Breast epithelium (tissue), 4 donors: Measurements from ENCODE around the gene ASXL1. TPM values are rescaled to one million over a fixed set of nuclear protein-coding genes. Genes with fewer than 3 reads are reported as not detected.
A peak's percentile ranks its signal among the peaks of the same experiment; 100 is the strongest.
"Not testable (repeated sequence)": the region's sequence is repeated elsewhere in the genome, so short reads cannot be mapped to it uniquely, and the experiment has no call there.

Experiments
- DNase-seq, 2 donors: peaks; one replicate each; pipeline ENCODE4 v3.0.0-alpha.2; 2019; ENCODE audit warnings: low spot score in 2 of 2
- H3K27ac ChIP-seq, 2 donors: fragments of 200-600 bp; sonication (generic) in 1 of 2; one replicate each; pipeline ENCODE4 v1.5.1; 2016 to 2019; ENCODE audit warnings: mild to moderate bottlenecking in 1 of 2
- H3K27me3 ChIP-seq, 2 donors: fragments of 200-600 bp; sonication (generic) in 1 of 2; one replicate each; pipeline versions ENCODE4 v1.5.1 to v1.6.0; 2017 to 2019; ENCODE audit warnings: control low read depth in 1 of 2, mild to moderate bottlenecking in 1 of 2
- H3K36me3 ChIP-seq: fragments of 200-600 bp; one replicate; pipeline ENCODE4 v1.5.1; 2019
- H3K4me1 ChIP-seq, 2 donors: fragments of 200-600 bp; sonication (generic); one replicate each; pipeline ENCODE4 v1.5.1; 2016 to 2019; ENCODE audit warnings: control low read depth in 1 of 2
- H3K4me3 ChIP-seq, 3 donors: fragments of 200-600 bp; sonication (generic); 1 replicate in 2 of 3; 2 replicates in 1 of 3; pipeline ENCODE4 v1.5.1; 2016 to 2019; ENCODE audit warnings: mild to moderate bottlenecking in 3 of 3, moderate library complexity in 2 of 3
- H3K9me3 ChIP-seq, 2 donors: fragments of 200-600 bp; sonication (generic) in 1 of 2; one replicate each; pipeline ENCODE4 v1.5.1; 2016 to 2019; ENCODE audit warnings: control low read depth in 1 of 2
- POLR2A ChIP-seq: fragments of 450-650 bp; IDR thresholded peaks from one replicate; pipeline ENCODE4 v1.6.1; 2016; ENCODE audit warnings: antibody characterized with exemption, mild to moderate bottlenecking, moderate library complexity
- POLR2AphosphoS5 ChIP-seq, 3 donors: sonication (generic); formaldehyde crosslinking; IDR thresholded peaks; one replicate each; pipeline ENCODE4 v1.6.1; 2017; ENCODE audit warnings: antibody characterized with exemption in 3 of 3
- intact Hi-C: fragments of 100-400 bp; cut with DNase I; formaldehyde crosslinking; loops from one replicate; pipeline ENCODE4 v1.15.1; 2023; ENCODE audit warnings: low total_unique reads
- total RNA-seq, 3 donors: library from RNA; depleted of rRNA; stranded (reverse); fragments of >200 nt; gene quantifications; one replicate each; pipeline ENCODE4 v1.1.0, GENCODE V29; 2016
- TF ChIP-seq, protein P1 (sequence below), 3 donors: fragments of 450-650 bp; IDR thresholded peaks; one replicate each; pipeline ENCODE4 v1.5.1; 2016 to 2017; ENCODE audit warnings: antibody characterized with exemption in 3 of 3, mild to moderate bottlenecking in 3 of 3, moderate library complexity in 3 of 3

Gene ASXL1
- total RNA-seq, 3 donors from 2014 or later: 73.3 to 102 (median 97.3) TPM

DNA sequence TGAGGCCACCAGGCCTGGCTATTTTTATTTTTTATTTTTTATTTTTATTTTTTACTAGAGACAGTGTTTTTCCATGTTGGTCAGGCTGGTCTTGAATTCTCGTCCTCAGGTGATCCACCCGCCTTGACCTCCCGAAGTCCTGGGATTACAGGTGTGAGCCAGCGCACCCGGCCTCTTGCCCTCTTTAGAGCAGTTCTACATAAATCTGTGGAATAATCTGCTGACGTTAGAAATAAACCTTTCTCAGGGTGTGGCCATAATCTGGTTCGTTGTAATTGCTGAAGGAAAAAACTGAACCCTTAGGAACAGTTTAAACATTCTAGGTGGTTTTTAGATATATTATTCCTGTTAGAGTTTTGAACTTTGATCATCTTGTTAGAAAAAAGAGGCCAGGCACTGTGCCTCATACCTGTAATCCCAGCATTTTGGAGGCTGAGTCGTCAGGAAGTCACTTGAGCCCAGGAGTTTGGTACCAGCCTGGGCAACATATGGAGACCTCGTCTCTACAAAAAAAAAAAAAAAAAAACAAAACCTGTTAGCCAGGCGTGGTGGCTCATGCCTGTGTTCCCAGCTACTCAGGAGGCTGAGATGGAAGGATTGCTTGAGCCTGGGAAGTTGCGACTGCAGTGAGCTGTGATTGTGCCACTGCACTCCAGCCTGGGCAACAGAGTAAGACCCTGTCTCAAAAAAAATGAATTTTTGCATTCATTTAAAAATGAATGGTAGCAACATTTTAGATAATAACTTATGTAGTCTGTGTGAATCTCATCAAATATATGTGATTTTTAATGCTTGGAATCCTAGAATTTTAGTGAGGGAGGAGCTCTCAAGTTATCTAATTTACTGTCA lies 24.2 kb downstream of the ASXL1 start:
- Histone ChIP-seq H3K27me3 (no peaks in the 10 kb centered on the region), H3K9me3 (no peaks in the 10 kb centered on the region), H3K36me3 (no peaks in the 10 kb centered on the region), H3K4me1 (no peaks in the 10 kb centered on the region), H3K4me3 (no peak overlapping the region), H3K27ac (no peak overlapping the region)
- DNase-seq: no peak
- TF ChIP-seq POLR2A: no peak
- no peak for TF ChIP-seq POLR2AphosphoS5 (IDR thresholded peaks at IDR 0.05)
- TF ChIP-seq, protein P1, sequence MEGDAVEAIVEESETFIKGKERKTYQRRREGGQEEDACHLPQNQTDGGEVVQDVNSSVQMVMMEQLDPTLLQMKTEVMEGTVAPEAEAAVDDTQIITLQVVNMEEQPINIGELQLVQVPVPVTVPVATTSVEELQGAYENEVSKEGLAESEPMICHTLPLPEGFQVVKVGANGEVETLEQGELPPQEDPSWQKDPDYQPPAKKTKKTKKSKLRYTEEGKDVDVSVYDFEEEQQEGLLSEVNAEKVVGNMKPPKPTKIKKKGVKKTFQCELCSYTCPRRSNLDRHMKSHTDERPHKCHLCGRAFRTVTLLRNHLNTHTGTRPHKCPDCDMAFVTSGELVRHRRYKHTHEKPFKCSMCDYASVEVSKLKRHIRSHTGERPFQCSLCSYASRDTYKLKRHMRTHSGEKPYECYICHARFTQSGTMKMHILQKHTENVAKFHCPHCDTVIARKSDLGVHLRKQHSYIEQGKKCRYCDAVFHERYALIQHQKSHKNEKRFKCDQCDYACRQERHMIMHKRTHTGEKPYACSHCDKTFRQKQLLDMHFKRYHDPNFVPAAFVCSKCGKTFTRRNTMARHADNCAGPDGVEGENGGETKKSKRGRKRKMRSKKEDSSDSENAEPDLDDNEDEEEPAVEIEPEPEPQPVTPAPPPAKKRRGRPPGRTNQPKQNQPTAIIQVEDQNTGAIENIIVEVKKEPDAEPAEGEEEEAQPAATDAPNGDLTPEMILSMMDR (IDR thresholded peaks at IDR 0.05): no peak
- intact Hi-C loops: no loop called here

GRCh38 chr20:32383441-32383840 lies 25.3 kb downstream of the ASXL1 start:
- H3K36me3 ChIP-seq, H3K9me3 ChIP-seq, intact Hi-C loops, H3K4me3 ChIP-seq, H3K27me3 ChIP-seq, H3K4me1 ChIP-seq, DNase-seq, H3K27ac ChIP-seq: not testable (repeated sequence)

DNA sequence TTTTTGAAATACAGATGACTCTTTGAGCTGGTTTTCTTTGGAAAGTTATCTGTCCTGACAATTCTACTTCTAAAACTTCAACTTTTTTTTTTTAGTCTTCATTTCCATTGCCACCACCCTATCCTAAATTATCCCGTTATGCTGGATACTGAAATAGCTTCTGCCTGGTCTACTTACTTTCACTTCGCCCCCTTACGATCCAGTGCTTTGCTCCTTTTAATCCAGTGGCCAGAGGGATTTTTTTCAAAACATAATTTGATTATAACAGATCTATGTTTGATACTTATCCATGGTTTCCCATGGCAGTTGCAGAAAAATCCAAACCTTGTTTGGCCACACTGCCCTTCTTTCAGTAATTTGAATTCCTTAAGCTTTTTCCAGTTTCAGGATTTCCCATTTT lies 27.4 kb downstream of the ASXL1 start:
- DNase-seq: no peak
- peak overlapping the region in 1 of 2 donors; percentile 14 for H3K27ac ChIP-seq
- no peak overlapping the region for H3K4me3 ChIP-seq
- TF ChIP-seq POLR2AphosphoS5 (IDR thresholded peaks at IDR 0.05) (no peak), POLR2A (no peak)
- TF ChIP-seq, protein P1 (IDR thresholded peaks at IDR 0.05): no peak
- H3K36me3 ChIP-seq: no peaks in the 10 kb centered on the region
- no peaks in the 10 kb centered on the region for H3K4me1 ChIP-seq
- H3K9me3 ChIP-seq: no peaks in the 10 kb centered on the region
- H3K27me3 ChIP-seq: no peaks in the 10 kb centered on the region
- intact Hi-C loops: no loop called here

GRCh38 chr20:32386091-32386490 lies 28.0 kb downstream of the ASXL1 start:
- TF ChIP-seq POLR2AphosphoS5 (IDR thresholded peaks at IDR 0.05): no peak
- TF ChIP-seq, protein P1 (IDR thresholded peaks at IDR 0.05): no peak
- no peak for TF ChIP-seq POLR2A
- DNase-seq: no peak
- H3K27ac ChIP-seq: peak overlapping the region in 1 of 2 donors; percentile 14
- H3K9me3 ChIP-seq: no peaks in the 10 kb centered on the region
- H3K27me3 ChIP-seq: no peaks in the 10 kb centered on the region
- no peak overlapping the region for H3K4me3 ChIP-seq
- no peaks in the 10 kb centered on the region for H3K36me3 ChIP-seq
- intact Hi-C loops: no loop called here
- no peaks in the 10 kb centered on the region for H3K4me1 ChIP-seq

GRCh38 chr20:32387252-32387651 lies 29.1 kb downstream of the ASXL1 start:
- H3K9me3 ChIP-seq: no peaks in the 10 kb centered on the region
- H3K27ac ChIP-seq: no peak overlapping the region
- no peak overlapping the region for H3K4me3 ChIP-seq
- no peaks in the 10 kb centered on the region for H3K36me3 ChIP-seq
- no peaks in the 10 kb centered on the region for H3K27me3 ChIP-seq
- no peaks in the 10 kb centered on the region for H3K4me1 ChIP-seq
- intact Hi-C loops: no loop called here
- TF ChIP-seq, protein P1 (IDR thresholded peaks at IDR 0.05): no peak
- TF ChIP-seq POLR2A (no peak), POLR2AphosphoS5 (IDR thresholded peaks at IDR 0.05) (no peak)
- DNase-seq: no peak
